Measurements from ENCODE around the gene LPP.

- TF ChIP-seq POLR2A (IDR thresholded peaks at IDR 0.05; ENCODE audit: low read depth, low read length) (no peak), POLR2AphosphoS5 (IDR thresholded peaks at IDR 0.05; ENCODE audit: low read depth, low read length) (no peak)
Measured at GRCh38 chr3:188400494-188401243, 246.7 kb downstream of the LPP start.
